Activated naive CD4-positive, alpha-beta T cell treated with anti-CD3 and anti-CD28 coated beads for 36 hours (primary cell): ENCODE data around the gene KCNK3. TPM values are rescaled to one million over a fixed set of nuclear protein-coding genes. Genes with fewer than 3 reads are reported as not detected.

Source experiments
- CTCF ChIA-PET: fragments of 350-600 bp; sonication (Branson Sonifier 250); formaldehyde crosslinking; loops from one replicate; lab custom pipeline; 2021; ENCODE audit warnings: antibody characterized with exemption; lab: Charles Lee
- DNase-seq: peaks from one replicate; pipeline ENCODE4 v3.0.0-alpha.2; 2020
- H3K27ac Mint-ChIP-seq: one replicate; pipeline ENCODE4 v1.8.0; 2021; ENCODE audit warnings: mild to moderate bottlenecking, mixed read lengths
- H3K27me3 Mint-ChIP-seq: one replicate; pipeline ENCODE4 v1.8.0; 2021; ENCODE audit warnings: low read depth, mixed read lengths
- H3K36me3 Mint-ChIP-seq: one replicate; pipeline ENCODE4 v1.8.0; 2021; ENCODE audit warnings: low read depth, mixed read lengths
- H3K4me1 Mint-ChIP-seq: one replicate; pipeline ENCODE4 v1.8.0; 2021; ENCODE audit warnings: low read depth, mixed read lengths
- H3K4me3 Mint-ChIP-seq: one replicate; pipeline ENCODE4 v1.8.0; 2021; ENCODE audit warnings: mild to moderate bottlenecking, moderate library complexity, mixed read lengths
- H3K9me3 Mint-ChIP-seq: one replicate; pipeline ENCODE4 v1.8.0; 2021; ENCODE audit warnings: mixed read lengths
- intact Hi-C: fragments of 100-400 bp; cut with micrococcal nuclease; formaldehyde crosslinking; loops from one replicate; pipeline ENCODE4 v1.15.1; 2023
- total RNA-seq, 2 experiments: library from RNA; stranded (reverse); gene quantifications; one replicate each; pipeline ENCODE4 v1.2.3, GENCODE V29; 2021

The KCNK3 gene
- total RNA-seq, 2 experiments from 2014 or later, result not detected

DNA sequence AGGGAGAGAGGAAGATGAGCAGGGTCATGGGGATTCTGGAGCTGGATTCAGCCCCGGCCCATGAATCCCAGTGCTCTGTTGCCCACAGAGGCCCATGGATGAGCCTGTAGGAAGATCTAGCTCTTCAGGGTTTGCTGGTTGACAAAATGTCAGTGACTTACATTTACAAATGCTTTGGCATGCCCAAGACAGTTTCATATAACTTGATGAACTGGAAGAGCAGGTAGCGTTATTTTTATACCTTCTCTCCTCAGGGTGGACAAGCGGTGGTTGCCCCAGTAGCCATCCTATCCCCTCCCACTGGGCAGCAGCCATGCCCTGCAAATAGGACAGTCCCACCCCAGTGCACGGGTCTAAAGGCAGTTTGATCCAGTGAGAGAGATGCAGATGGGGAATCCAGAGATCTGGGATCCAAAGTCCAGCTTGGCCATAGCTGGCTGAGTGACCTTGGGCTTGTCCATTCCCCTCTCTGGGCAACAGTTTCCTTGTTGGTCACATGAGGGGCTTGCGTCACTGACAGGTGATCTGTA lies 21.5 kb upstream of the KCNK3 start:
- no peak overlapping the region for H3K27ac Mint-ChIP-seq
- peaks cover 14% of the 10 kb centered on the region for H3K27me3 Mint-ChIP-seq

DNA sequence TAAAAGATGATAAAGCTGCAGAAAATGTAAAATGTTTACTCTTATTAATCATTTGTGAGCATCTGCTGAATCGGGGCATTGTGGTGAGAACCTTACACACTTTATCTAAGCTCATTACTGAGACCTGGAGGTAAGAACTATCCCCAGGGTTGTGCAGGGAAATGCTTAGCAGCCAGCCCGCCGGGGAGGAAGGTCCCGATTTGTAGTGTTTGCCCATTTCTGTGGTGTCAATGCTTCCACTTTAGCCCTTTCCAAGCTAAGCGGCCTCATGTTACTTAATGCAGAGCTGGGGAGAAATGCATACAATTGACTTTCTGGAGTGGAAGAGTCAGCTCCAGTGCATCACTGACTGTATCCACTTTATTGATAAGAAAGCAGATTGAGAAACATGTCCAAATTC lies 20.8 kb upstream of the KCNK3 start:
- peaks cover 12% of the 10 kb centered on the region for H3K27me3 Mint-ChIP-seq
- CTCF ChIA-PET, result interaction anchor here (0.7 kb wide), 1 partner anchor 82 kb away, joined by 3 read pairs; no protein-coding TSS in a partner anchor
- intact Hi-C loops, result no loop called here
- H3K27ac Mint-ChIP-seq, result no peak overlapping the region
- no peaks in the 10 kb centered on the region for H3K4me1 Mint-ChIP-seq
- H3K9me3 Mint-ChIP-seq, result no peaks in the 10 kb centered on the region
- H3K36me3 Mint-ChIP-seq, result no peaks in the 10 kb centered on the region
- H3K4me3 Mint-ChIP-seq, result no peak overlapping the region
- DNase-seq, result no peak

More for the DNA sequence above, 21.5 kb upstream of the KCNK3 start:
- DNase-seq, result no peak
- no peaks in the 10 kb centered on the region for H3K4me1 Mint-ChIP-seq
- intact Hi-C loops, result no loop called here
- no peaks in the 10 kb centered on the region for H3K36me3 Mint-ChIP-seq
- H3K9me3 Mint-ChIP-seq, result no peaks in the 10 kb centered on the region
- CTCF ChIA-PET, result interaction anchor here (0.7 kb wide), 1 partner anchor 82 kb away, joined by 3 read pairs; no protein-coding TSS in a partner anchor
- H3K4me3 Mint-ChIP-seq, result no peak overlapping the region

DNA sequence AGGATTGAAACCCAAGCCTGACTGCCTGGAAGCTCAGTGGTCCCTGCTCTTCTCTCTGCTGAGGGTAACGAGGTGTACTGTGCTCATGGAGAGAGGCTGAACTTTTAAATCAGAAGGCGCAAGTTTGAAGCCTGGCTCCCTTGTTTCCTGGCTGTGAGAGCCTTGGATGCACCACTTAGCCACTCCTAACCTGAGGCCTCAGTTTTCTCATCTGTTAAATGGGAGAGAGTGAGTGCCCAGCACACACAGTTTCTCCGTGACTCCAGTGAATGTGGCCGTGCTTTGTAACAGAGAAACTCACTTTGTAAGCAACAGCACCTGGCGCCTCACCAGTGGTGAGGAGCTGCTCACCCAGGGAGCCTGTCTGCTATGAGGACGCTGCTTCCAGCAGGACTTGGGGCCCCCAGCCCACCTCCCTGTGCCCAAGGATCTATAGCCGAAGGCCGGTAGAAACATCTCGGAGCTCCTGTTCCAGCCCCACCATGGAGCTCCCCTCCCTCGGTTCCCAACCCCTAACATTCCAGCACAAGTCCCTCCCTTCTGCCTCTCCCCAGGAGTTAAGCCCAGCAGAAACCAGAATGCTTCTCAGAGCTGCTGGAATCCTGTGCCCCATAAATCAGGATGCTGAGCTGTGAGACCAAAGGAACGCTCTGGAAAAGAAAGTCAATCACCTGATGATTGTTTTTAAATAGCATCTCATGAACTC lies 20.3 kb upstream of the KCNK3 start:
- Mint-ChIP-seq H3K27ac (no peak overlapping the region), H3K4me1 (no peaks in the 10 kb centered on the region), H3K4me3 (no peak overlapping the region), H3K36me3 (no peaks in the 10 kb centered on the region), H3K9me3 (no peaks in the 10 kb centered on the region), H3K27me3 (peaks cover 9% of the 10 kb centered on the region)
- intact Hi-C loops, result no loop called here
- DNase-seq, result no peak
- CTCF ChIA-PET, result no interaction called here

DNA sequence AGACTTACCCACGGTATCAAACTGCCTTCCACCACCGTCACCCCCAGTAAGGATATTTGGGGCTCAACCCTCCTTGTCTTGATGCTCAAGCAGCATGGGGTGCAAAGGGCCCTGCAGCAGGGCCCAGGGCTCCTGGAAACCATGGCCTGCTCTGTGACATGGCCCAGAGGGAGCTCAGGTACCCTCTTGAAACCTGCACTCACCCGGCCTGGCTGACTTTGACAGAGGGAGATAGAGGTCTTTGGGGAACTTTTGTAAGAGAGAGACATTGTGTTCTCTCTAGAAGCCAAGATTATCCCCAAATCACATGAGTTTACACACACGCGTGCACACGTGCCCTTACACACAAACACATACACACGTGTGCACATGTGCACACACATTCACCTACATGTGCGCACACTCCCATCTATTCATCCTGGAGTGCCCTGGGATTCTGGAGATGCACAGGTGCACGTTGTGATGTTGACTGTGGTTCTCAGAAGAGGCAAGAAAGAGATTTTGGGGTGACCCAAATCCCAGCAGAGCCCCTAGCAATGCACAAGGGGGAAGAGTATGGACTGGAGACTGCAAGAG lies 19.6 kb upstream of the KCNK3 start:
- no peak for DNase-seq
- Mint-ChIP-seq H3K27ac (no peak overlapping the region), H3K36me3 (no peaks in the 10 kb centered on the region), H3K4me3 (no peak overlapping the region), H3K27me3 (peaks cover 9% of the 10 kb centered on the region), H3K9me3 (peaks cover 5% of the 10 kb centered on the region), H3K4me1 (no peaks in the 10 kb centered on the region)
- CTCF ChIA-PET, result no interaction called here
- intact Hi-C loops, result no loop called here

DNA sequence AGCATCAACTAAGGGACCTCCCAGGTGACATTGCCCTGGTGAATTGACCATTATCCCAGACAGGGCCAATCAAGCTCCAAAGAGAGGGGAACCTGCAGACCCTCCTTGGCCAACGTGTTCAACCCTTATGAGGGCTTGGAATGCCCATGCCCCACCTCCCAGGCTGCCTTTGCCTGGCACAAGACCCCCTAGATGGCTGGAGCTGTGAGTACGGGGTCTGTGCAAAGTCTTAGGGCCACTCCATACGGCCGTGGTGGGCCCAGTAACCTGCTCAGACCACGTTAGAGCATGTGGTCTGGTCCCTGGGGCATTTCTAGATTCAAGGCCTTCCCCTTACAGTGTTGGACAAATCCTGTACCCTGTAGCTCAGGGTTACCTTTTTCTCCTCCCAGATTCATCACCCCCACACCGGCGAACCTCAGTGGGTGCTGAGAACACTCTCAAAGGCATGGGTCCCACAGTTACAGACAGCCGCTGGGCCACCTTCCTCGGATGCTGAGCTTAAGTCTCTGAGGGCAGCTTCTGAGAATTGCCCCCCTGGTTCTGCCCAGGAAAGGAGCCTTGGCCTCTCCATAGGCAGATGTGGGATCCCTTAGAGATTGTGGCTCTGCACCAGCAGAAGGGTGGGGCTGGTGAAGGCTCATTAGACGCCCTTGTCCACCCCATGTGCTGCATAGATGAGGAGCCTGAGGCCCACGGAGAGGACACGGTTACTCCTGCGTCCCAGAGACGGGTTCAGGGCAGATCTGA lies 18.3 kb upstream of the KCNK3 start:
- no peaks in the 10 kb centered on the region for H3K36me3 Mint-ChIP-seq
- no peak for DNase-seq
- H3K4me3 Mint-ChIP-seq, result no peak overlapping the region
- no peaks in the 10 kb centered on the region for H3K4me1 Mint-ChIP-seq
- H3K9me3 Mint-ChIP-seq, result peaks cover 5% of the 10 kb centered on the region
- intact Hi-C loops, result no loop called here
- CTCF ChIA-PET, result interaction anchor here (0.9 kb wide), 1 partner anchor 97 kb away, joined by 4 read pairs; no protein-coding TSS in a partner anchor
- H3K27ac Mint-ChIP-seq, result no peak overlapping the region
- peaks cover 10% of the 10 kb centered on the region for H3K27me3 Mint-ChIP-seq

DNA sequence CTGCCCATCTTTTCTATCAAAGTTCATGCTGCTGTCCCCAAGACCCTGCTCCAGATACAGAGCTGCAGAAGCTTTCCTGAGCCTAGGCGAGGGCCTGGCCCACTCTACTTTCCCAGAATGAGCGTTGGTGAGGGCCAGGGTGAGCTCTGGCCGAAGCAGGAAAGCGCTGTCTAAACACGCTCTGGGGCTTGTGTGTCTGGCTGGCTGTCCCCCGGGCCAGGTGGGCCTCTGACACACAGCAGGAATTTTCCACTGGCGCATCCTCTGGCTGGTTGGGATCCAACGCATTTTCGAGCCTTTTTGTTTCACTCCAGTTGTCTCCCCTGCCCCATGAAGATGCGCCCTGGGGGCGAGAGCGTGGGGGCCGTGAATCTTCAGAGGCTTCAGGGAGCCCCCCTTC lies 17.8 kb upstream of the KCNK3 start:
- Mint-ChIP-seq H3K27me3 (peaks cover 8% of the 10 kb centered on the region), H3K4me3 (no peak overlapping the region), H3K4me1 (no peaks in the 10 kb centered on the region), H3K36me3 (no peaks in the 10 kb centered on the region), H3K9me3 (peaks cover 5% of the 10 kb centered on the region), H3K27ac (no peak overlapping the region)
- intact Hi-C loops, result no loop called here
- CTCF ChIA-PET, result interaction anchor here (0.9 kb wide), 1 partner anchor 98 kb away, joined by 4 read pairs; no protein-coding TSS in a partner anchor
- no peak for DNase-seq

DNA sequence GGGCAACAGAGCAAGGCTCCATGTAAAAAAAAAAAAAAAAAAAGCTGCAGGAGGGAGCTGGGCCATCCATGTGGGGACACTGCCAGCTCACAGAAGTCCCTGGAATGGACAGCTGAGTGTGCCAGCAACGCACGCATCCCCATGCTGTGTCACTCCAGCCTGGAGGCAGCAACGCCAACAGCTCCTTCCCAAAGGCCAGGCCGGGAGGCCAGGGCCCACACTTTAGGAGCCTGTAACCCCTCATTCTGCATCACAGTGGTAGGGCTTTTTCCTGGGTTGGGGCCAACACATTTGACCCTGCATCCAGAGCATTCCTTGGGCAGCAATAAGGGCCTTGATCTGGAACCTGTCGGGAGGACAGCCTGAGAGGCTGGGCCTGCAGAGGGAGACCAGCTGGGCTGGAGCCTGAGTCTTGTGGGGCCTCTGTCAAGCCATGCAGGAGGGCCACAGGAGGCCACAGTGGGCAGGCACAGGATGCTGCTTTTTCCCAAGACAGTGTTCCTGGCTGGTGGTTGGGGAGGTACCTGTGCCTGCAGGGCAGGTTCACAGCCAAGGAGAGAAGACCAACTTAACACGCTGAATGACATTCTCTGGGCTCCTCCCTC lies 16.8 kb upstream of the KCNK3 start:
- no peak overlapping the region for H3K27ac Mint-ChIP-seq
- CTCF ChIA-PET, result interaction anchor here (0.5 to 0.6 kb wide), 2 partner anchors 549 to 1311 kb away, joined by 3 read pairs; no protein-coding TSS in a partner anchor
- no peak for DNase-seq
- intact Hi-C loops, result no loop called here
- peaks cover 5% of the 10 kb centered on the region for H3K9me3 Mint-ChIP-seq
- H3K27me3 Mint-ChIP-seq, result peaks cover 2% of the 10 kb centered on the region
- H3K4me3 Mint-ChIP-seq, result no peak overlapping the region
- H3K4me1 Mint-ChIP-seq, result no peaks in the 10 kb centered on the region
- H3K36me3 Mint-ChIP-seq, result no peaks in the 10 kb centered on the region

DNA sequence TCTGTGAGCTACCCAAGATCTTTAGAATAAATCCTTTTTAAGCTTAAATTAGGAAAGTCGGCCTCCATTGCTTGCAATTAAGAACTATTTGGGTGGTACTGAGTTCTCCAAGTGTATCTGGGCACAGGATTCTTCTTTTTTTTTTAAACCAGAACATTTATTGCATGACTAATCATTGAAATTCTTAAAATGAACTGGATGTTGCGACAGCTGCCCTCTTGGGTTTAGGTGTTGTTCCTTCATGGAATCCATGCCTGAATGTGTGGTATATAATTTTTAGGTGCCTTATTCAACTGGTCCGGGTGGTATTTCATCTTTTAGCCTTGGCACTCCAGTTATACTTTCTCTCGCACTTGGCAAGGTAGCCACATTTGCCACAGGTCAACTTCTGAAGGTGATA lies 14.5 kb upstream of the KCNK3 start:
- no peak overlapping the region for H3K27ac Mint-ChIP-seq
- no peak for DNase-seq
- intact Hi-C loops, result no loop called here
- CTCF ChIA-PET, result no interaction called here
- no peak overlapping the region for H3K4me3 Mint-ChIP-seq
- H3K27me3 Mint-ChIP-seq, result peaks cover 8% of the 10 kb centered on the region
- H3K36me3 Mint-ChIP-seq, result no peaks in the 10 kb centered on the region
- peaks cover 5% of the 10 kb centered on the region for H3K9me3 Mint-ChIP-seq
- H3K4me1 Mint-ChIP-seq, result no peaks in the 10 kb centered on the region

DNA sequence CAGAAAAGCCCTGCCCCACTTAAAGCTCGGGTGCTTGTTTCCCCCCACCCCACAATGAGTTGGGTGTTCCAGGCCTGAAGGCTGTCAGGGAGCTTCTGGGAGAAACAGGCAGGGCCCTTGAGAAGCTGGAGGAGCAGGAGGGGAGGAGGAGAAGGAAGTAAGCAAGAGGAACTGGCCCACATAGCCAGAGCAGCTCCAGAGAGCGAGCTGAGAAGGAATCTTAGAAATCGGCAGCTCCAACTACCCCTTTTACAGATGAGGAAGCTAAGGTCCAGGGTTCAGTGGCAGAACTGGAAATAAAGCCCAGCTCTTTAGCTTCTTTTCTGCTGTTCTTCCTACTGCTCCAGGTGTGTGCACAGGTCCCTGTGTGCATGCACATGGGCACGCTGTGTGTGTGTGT lies 12.7 kb upstream of the KCNK3 start:
- peaks cover 10% of the 10 kb centered on the region for H3K27me3 Mint-ChIP-seq
- H3K36me3 Mint-ChIP-seq, result no peaks in the 10 kb centered on the region
- peaks cover 5% of the 10 kb centered on the region for H3K9me3 Mint-ChIP-seq
- H3K4me1 Mint-ChIP-seq, result no peaks in the 10 kb centered on the region
- CTCF ChIA-PET, result interaction anchor here (0.6 to 1.0 kb wide), 2 partner anchors 166 to 1505 kb away, joined by 3 to 5 read pairs; no protein-coding TSS in a partner anchor
- intact Hi-C loops, result no loop called here
- DNase-seq, result no peak
- H3K27ac Mint-ChIP-seq, result no peak overlapping the region
- H3K4me3 Mint-ChIP-seq, result no peak overlapping the region

DNA sequence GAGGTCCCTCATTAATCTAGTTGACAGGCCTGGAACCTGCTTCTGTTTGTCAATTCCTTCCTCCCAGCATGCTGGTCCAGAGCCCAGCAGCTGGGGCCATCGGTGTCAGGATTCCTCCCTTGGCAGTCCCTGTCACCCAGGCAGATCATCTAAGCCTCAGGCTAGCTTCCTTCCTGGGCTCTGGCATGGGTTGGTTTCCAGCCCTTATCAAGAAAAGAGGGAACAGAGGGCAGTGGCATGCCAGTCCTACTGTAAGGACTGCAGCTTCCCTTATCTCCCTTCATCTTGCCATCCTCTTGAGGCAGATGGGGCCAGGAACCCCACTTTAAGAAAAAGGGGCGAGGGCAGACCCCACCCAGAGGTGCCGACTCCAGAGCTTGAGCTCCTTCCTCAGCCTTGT lies 10.9 kb upstream of the KCNK3 start:
- CTCF ChIA-PET, result no interaction called here
- no peak overlapping the region for H3K27ac Mint-ChIP-seq
- intact Hi-C loops, result no loop called here

DNA sequence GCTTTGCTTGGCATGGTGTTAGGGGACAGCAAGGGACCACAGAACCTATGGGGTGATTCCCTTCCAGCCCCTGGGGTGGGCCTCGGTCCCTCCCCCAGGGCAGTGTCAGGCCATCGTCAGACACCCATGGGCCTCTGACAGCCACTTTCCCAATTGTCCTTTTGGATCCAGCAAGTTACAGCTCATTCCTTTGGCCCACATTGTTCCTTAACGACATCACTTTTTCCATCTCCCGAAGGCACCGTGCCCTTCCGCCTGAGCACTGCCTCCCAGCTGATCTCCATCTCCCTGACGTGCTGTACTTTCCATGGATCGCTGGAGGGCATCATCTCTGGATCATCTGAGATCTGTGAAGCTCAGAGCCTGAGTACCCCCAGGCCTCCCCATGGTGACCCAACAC lies 10.4 kb upstream of the KCNK3 start:
- H3K9me3 Mint-ChIP-seq, result peaks cover 5% of the 10 kb centered on the region
- H3K27ac Mint-ChIP-seq, result no peak overlapping the region
- peaks cover 25% of the 10 kb centered on the region for H3K27me3 Mint-ChIP-seq
- H3K36me3 Mint-ChIP-seq, result no peaks in the 10 kb centered on the region
- no peak for DNase-seq
- intact Hi-C loops, result no loop called here
- CTCF ChIA-PET, result no interaction called here
- H3K4me1 Mint-ChIP-seq, result no peaks in the 10 kb centered on the region
- H3K4me3 Mint-ChIP-seq, result no peak overlapping the region

More for the DNA sequence above, 10.9 kb upstream of the KCNK3 start:
- peaks cover 21% of the 10 kb centered on the region for H3K27me3 Mint-ChIP-seq
- no peaks in the 10 kb centered on the region for H3K4me1 Mint-ChIP-seq
- H3K4me3 Mint-ChIP-seq, result no peak overlapping the region
- no peaks in the 10 kb centered on the region for H3K36me3 Mint-ChIP-seq
- H3K9me3 Mint-ChIP-seq, result peaks cover 5% of the 10 kb centered on the region
- no peak for DNase-seq

DNA sequence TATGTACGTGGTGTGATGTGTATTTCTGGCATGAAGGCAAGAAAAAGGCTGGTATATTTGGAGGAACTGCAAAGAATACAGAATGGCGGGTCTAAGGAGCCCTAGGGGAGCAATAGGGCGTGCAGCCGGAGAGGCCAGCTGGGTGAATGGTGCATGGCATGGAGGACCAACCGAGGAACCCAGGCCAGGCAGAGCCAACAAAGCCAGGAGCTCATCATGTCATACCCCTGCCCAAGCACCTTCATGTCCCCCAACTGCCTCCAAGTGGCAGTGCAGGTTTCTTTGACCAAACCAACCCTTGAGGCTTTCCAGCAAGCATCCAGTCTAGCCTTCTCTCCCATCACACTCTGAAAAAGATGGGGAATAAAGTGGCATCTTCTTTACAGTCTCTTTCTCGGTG lies 8.9 kb upstream of the KCNK3 start:
- no peak for DNase-seq
- Mint-ChIP-seq H3K9me3 (no peaks in the 10 kb centered on the region), H3K27me3 (peaks cover 28% of the 10 kb centered on the region), H3K36me3 (no peaks in the 10 kb centered on the region), H3K4me3 (no peak overlapping the region), H3K27ac (no peak overlapping the region), H3K4me1 (no peaks in the 10 kb centered on the region)
- intact Hi-C loops, result no loop called here
- CTCF ChIA-PET, result interaction anchor here (1.4 kb wide), 1 partner anchor 63 kb away, joined by 3 read pairs; no protein-coding TSS in a partner anchor
